AG09309 (cell line): ENCODE measurements around the gene MYO1A.

Experiments used
- DNase-seq: peaks from one replicate; pipeline ENCODE4 v3.0.0-alpha.2; 2010; ENCODE audit warnings: low read depth
- H3K4me3 ChIP-seq: 2 replicates; pipeline ENCODE4 v1.5.1; 2011; ENCODE audit warnings: mild to moderate bottlenecking, low read depth, low read length, moderate library complexity; ENCODE audit not compliant: control insufficient read depth
- CTCF ChIP-seq: IDR thresholded peaks from 2 replicates; pipeline ENCODE4 v1.5.1; 2011; ENCODE audit warnings: mild to moderate bottlenecking, low read depth, low read length, inconsistent platforms; ENCODE audit not compliant: insufficient read depth, control insufficient read depth; ENCODE audit errors: missing control alignments

MYO1A gene

GRCh38 chr12:57046947-57047890 lies 2.7 kb downstream of the MYO1A start:
- TF ChIP-seq CTCF = no peak
- DNase-seq = no peak
- no peak overlapping the region for H3K4me3 ChIP-seq

DNA sequence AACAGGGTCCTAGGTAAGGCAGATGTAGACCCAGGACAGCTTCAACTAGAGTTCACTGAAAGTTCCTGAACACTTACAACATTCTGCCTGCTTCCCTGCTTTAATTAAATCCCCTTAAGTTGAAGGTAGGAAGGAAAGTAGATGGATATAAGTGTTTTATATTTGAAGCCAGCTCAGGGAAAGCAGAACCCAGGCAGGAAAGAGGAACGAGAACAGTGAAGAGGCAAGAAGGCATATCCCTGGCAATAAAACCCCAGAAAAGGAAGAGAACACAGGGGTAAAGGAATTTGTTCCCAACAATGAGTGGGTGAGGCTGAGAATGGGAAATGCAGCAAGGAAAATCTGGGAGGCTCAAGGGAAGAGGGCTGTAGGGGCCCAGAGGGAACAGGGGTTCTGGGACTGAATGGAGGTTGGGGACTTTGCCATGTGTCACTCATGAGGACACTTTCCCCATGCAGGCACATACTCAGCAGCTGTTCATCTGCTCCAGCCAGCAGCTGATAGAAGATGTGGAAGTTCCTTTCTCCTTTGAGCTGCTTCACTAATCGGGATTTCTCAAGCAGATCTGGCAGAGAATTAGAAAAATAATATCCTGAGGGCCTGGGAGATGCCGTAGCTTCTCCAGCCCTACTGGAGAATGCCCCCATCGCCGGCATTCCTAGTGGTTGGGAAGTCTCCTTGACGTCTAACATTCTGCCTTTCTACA lies 3.7 kb downstream of the MYO1A start:
- H3K4me3 ChIP-seq = no peak overlapping the region
- no peak for TF ChIP-seq CTCF
- no peak for DNase-seq

DNA sequence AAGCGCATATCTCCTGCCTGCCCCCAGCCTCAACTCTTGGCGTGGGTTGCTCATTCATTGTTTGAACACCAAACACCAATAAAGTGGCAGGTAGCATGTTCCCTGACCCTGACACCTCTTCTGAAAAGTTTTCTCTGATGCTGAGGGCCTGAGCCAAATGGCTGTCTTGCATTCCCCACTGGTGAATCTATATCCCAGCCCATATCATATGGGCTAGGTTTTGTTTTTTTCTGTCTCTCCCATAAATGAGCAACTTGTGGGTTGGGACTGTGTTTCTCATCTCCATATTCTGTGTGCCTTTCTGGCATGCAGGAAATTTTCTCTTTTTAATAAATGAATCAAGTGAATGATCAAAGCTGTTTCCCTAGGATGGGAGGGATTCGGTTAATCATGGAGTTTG lies 5.0 kb downstream of the MYO1A start:
- no peak overlapping the region for H3K4me3 ChIP-seq
- no peak for TF ChIP-seq CTCF
- no peak for DNase-seq

DNA sequence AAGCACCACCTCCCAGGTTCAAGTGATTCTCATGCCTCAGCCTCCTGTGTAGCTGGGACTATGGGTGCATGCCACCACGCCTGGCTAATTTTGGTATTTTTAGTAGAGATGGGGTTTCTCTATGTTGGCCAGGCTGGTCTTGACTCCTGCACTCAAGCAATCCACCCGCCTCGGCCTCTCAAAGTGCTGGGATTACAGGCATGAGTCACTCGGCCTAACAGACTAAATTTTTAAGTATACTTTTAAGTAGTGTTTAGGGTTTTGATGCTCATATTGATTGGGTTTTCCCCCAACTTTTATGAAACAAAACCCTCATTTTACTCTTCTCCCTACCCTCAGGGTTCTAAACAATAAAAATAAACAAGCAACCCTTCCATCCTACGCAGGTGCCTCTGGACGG lies 5.5 kb downstream of the MYO1A start:
- no peak for TF ChIP-seq CTCF
- H3K4me3 ChIP-seq = no peak overlapping the region
- DNase-seq = no peak

DNA sequence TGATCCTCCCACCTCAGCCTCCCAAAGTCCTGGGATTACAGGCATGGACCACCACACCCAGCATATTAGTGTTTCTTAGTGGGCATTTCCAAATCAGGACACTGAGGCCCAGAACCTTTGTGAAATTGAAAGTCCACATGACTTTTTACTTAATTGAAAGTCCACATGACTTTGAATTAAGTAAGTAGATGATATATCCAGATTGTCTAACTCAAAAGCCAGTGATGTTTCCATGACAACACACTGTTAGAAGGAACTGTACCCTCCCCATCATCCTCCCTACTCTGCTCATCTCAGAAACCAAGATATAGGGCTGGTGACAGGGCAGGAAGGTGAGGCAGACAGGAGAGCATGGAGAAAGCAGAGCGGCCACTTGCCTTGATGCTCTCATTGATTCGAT lies 7.2 kb downstream of the MYO1A start:
- TF ChIP-seq CTCF = no peak
- no peak for DNase-seq
- H3K4me3 ChIP-seq = no peak overlapping the region

DNA sequence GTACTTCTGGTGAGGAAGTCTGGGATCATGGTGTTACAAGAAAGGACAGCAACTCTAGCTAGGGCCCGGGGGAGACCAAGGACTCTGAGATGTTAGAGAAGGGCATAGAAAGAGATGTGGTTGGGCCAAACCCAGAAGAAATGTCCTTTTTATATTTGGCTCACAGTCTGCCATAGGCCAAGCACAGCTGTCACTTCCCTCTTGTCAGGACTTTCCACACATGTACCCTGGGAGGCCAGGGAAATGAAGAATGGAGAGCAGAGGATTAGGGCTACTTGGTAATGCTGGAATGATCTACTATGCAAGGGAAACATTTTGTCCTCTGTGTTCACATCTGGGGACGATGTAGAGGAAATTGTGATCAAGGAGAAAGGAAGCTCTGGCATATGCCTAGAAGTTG lies 9.2 kb downstream of the MYO1A start:
- TF ChIP-seq CTCF = no peak
- H3K4me3 ChIP-seq = no peak overlapping the region
- no peak for DNase-seq
